Psoas muscle (tissue), 8 donors: ENCODE measurements around the gene KLC3. TPM values are rescaled to one million over a fixed set of nuclear protein-coding genes. Genes with fewer than 3 reads are reported as not detected.

ENCODE experiments used
- ATAC-seq, 4 donors: fragments of 200-7000 bp; cut with Tn5 transposase; one replicate each; pipeline ENCODE4 v1.9.1; 2020; ENCODE audit warnings: moderate library complexity in 3 of 4, mild to moderate bottlenecking in 2 of 4
- DNase-seq, 2 donors: peaks; one replicate each; pipeline ENCODE4 v3.0.0-alpha.2; 2020
- H3K27ac ChIP-seq: fragments of 200-600 bp; one replicate; pipeline ENCODE4 v1.8.0; 2022
- H3K27me3 ChIP-seq, 3 donors: fragments of 200-600 bp in 1 of 3; one replicate each; pipeline versions ENCODE4 v1.6.1 to v1.8.0; 2013 to 2022; ENCODE audit warnings: low read length in 2 of 3, mild to moderate bottlenecking in 2 of 3, moderate library complexity in 1 of 3; ENCODE audit not compliant: insufficient read depth in 3 of 3
- H3K36me3 ChIP-seq, 2 donors: fragments of 200-600 bp in 1 of 2; one replicate each; pipeline versions ENCODE4 v1.6.1 to v1.8.0; 2013 to 2022; ENCODE audit warnings: low read depth in 1 of 2, mild to moderate bottlenecking in 1 of 2, moderate library complexity in 1 of 2; ENCODE audit not compliant: insufficient read depth in 1 of 2
- H3K4me1 ChIP-seq: fragments of 200-600 bp; one replicate; pipeline ENCODE4 v1.8.0; 2022
- H3K4me3 ChIP-seq: fragments of 200-600 bp; one replicate; pipeline ENCODE4 v1.8.0; 2022; ENCODE audit warnings: mild to moderate bottlenecking
- H3K9me3 ChIP-seq: fragments of 200-600 bp; one replicate; pipeline ENCODE4 v1.8.0; 2022
- CTCF ChIP-seq: fragments of 200-600 bp; IDR thresholded peaks from one replicate; pipeline ENCODE4 v1.8.0; 2022; ENCODE audit warnings: antibody characterized with exemption
- WGBS, 3 donors: extraction: QIAGEN DNeasy Blood & Tissue Kit; methylation state at CpG; one replicate each; pipeline versions ENCODE4 v1.1.6 to v1.1.7; 2013; 5-methylcytosine and 5-hydroxymethylcytosine counted together
- intact Hi-C, 2 donors: fragments of 100-400 bp; cut with DNase I; formaldehyde crosslinking; loops; one replicate each; pipeline versions ENCODE4 v1.11.0 to v1.14.2; 2022
- polyA plus RNA-seq, 3 donors: library from polyadenylated mRNA; stranded (reverse); fragments of 200-250 nt; gene quantifications; one replicate each; pipeline ENCODE4 v1.2.3, GENCODE V29; 2013
- total RNA-seq, 4 donors: library from RNA; stranded (reverse); fragmentation: NEBNext Ultra II Directional in 2 of 4; extraction: Animal tissue kit (Norgen Biotek cat#: 25700) in 2 of 4; gene quantifications; one replicate each; pipeline versions ENCODE4 v1.2.1 to v1.2.4, GENCODE V29; 2021 to 2023
- donor health status: healthy with polysubstance abuse.
- donor health status: DM: no; HTN: no; CAD: no; lungs with moderate emphysema.
- donor health status: Bipolar disorder and iron deficiency.
- donor health status: healthy.
- donor health status: DM: yes; HTN: yes; CAD: no.
- donor health status: DM: no; HTN: no; CAD: no.
- donor health status: DM: no; HTN: no; CAD: no.
- donor health status: DM: yes; HTN: yes; CAD: no.

KLC3 gene
- total and polyA plus RNA-seq, 7 donors, result 0.03 to 0.27 (median 0.08) TPM; not detected in 3

GRCh38 chr19:45351401-45351952 lies 10.9 kb downstream of the KLC3 start:
- 66 to 72% (median 69%) methylated on average over 13 of the region's 13 CpGs for WGBS, 3 donors
- Histone ChIP-seq H3K4me3 (no peak overlapping the region), H3K36me3 (peaks cover 2 to 45% of the 10 kb centered on the region in 2 donors), H3K9me3 (no peaks in the 10 kb centered on the region), H3K27ac (no peak overlapping the region), H3K4me1 (no peaks in the 10 kb centered on the region), H3K27me3 (peaks cover 0 to 4% (median under 1%) of the 10 kb centered on the region in 3 donors)
- intact Hi-C loops, result no loop called here
- ATAC-seq, result no peak
- no peak for TF ChIP-seq CTCF
- DNase-seq, result no peak

- H3K9me3 ChIP-seq, result no peaks in the 10 kb centered on the region
- intact Hi-C loops, result no loop called here
- DNase-seq, result no peak
- no peak overlapping the region for H3K4me3 ChIP-seq
- no peaks in the 10 kb centered on the region for H3K4me1 ChIP-seq
- peaks cover 2 to 51% of the 10 kb centered on the region in 2 donors for H3K36me3 ChIP-seq
- no peak for TF ChIP-seq CTCF
- WGBS, 3 donors, result 80 to 84% (median 84%) methylated on average over 15 of the region's 15 CpGs
- ATAC-seq, result no peak
- H3K27ac ChIP-seq, result no peak overlapping the region
- no peaks in the 10 kb centered on the region for H3K27me3 ChIP-seq
These were observed 11.5 kb downstream of the KLC3 start for GRCh38 chr19:45352062-45352461.

- H3K36me3 ChIP-seq, result peaks cover 2 to 51% of the 10 kb centered on the region in 2 donors
These were observed 11.9 kb downstream of the KLC3 start for GRCh38 chr19:45352471-45352870.

GRCh38 chr19:45352914-45353796 lies 12.6 kb downstream of the KLC3 start:
- no peaks in the 10 kb centered on the region for H3K27me3 ChIP-seq
- intact Hi-C loops, result no loop called here
- TF ChIP-seq CTCF, result no peak
- no peaks in the 10 kb centered on the region for H3K4me1 ChIP-seq
- H3K9me3 ChIP-seq, result no peaks in the 10 kb centered on the region
- no peak overlapping the region for H3K27ac ChIP-seq
- ATAC-seq, result no peak
- H3K36me3 ChIP-seq, result peaks cover 2 to 51% of the 10 kb centered on the region in 2 donors
- DNase-seq, result no peak
- WGBS, 3 donors, result 92% methylated on average over 18 to 20 of the region's 20 CpGs
- no peak overlapping the region for H3K4me3 ChIP-seq

More at GRCh38 chr19:45352471-45352870, 11.9 kb downstream of the KLC3 start:
- Histone ChIP-seq H3K4me3 (no peak overlapping the region), H3K4me1 (no peaks in the 10 kb centered on the region), H3K9me3 (no peaks in the 10 kb centered on the region), H3K27ac (no peak overlapping the region), H3K27me3 (no peaks in the 10 kb centered on the region)
- intact Hi-C loops, result no loop called here
- WGBS, 3 donors, result 95 to 97% (median 95%) methylated on average over 20 of the region's 20 CpGs
- no peak for TF ChIP-seq CTCF
- no peak for ATAC-seq
- DNase-seq, result no peak
